K562 (cell line): ENCODE data around the gene HNRNPH1. TPM values are rescaled to one million over a fixed set of nuclear protein-coding genes. Genes with fewer than 3 reads are reported as not detected.
A peak's percentile ranks its signal among the peaks of the same experiment; 100 is the strongest.

Source experiments
- CREM ChIP-seq: IDR thresholded peaks from 2 replicates; pipeline ENCODE4 v1.6.1; 2014; ENCODE audit warnings: antibody characterized with exemption, low read depth
- GATAD2A ChIP-seq: fragments of 450-650 bp; IDR thresholded peaks from 2 replicates; pipeline ENCODE4 v1.6.1; 2017
- HMG20B ChIP-seq: fragments of 250-450 bp; sonication (Bioruptor Pico); IDR thresholded peaks from 2 replicates; pipeline ENCODE4 v1.5.0; 2021; ENCODE audit warnings: mild to moderate bottlenecking
- ILK ChIP-seq: fragments of 450-650 bp; IDR thresholded peaks from 2 replicates; pipeline ENCODE4 v1.6.1; 2016; ENCODE audit warnings: missing genetic modification characterization, low read depth, mild to moderate bottlenecking, missing compliant biosample characterization, moderate library complexity, borderline replicate concordance
- KDM2B ChIP-seq: fragments of 250-450 bp; sonication (Bioruptor Pico); IDR thresholded peaks from 2 replicates; pipeline ENCODE4 v1.8.0; 2021; ENCODE audit warnings: mild to moderate bottlenecking, moderate library complexity
- KLF16 ChIP-seq: IDR thresholded peaks from 2 replicates; pipeline ENCODE4 v1.6.1; 2016; ENCODE audit warnings: antibody characterized with exemption
- MCM3 ChIP-seq: fragments of 450-650 bp; IDR thresholded peaks from 2 replicates; pipeline ENCODE4 v1.6.1; 2016
- MED1 ChIP-seq: sonication (generic); formaldehyde crosslinking; IDR thresholded peaks from 2 replicates; pipeline ENCODE4 v1.8.1; 2023; ENCODE audit warnings: missing genetic modification reagents, borderline replicate concordance
- MLX ChIP-seq, 2 experiments: fragments of 450-650 bp in 1 of 2; sonication (generic) in 1 of 2; formaldehyde crosslinking; conservative IDR thresholded peaks; 2 replicates each; pipeline versions ENCODE4 v1.4.0 to v1.8.1; 2020 to 2022; ENCODE audit warnings: mild to moderate bottlenecking in 1 of 2, missing genetic modification reagents in 1 of 2
- NCOA2 ChIP-seq, 2 experiments: fragments of 450-650 bp; IDR thresholded peaks; 2 replicates each; pipeline ENCODE4 v1.6.1; 2018; ENCODE audit warnings: mild to moderate bottlenecking in 2 of 2, moderate library complexity in 1 of 2; ENCODE audit not compliant: partially characterized antibody in 2 of 2
- NFIC ChIP-seq: fragments of 450-650 bp; IDR thresholded peaks from 2 replicates; pipeline ENCODE4 v1.6.1; 2017; ENCODE audit warnings: mild to moderate bottlenecking, inconsistent platforms
- POLR2AphosphoS2 ChIP-seq: IDR thresholded peaks from 2 replicates; pipeline ENCODE4 v1.6.1; 2012; ENCODE audit warnings: low read length, improper control_type of control experiment
- SIN3A ChIP-seq, 2 experiments: fragments of 150-350 bp in 1 of 2; IDR thresholded peaks; 2 replicates each; pipeline ENCODE4 v1.6.1; 2011 to 2016; ENCODE audit warnings: borderline replicate concordance in 2 of 2, low read depth in 2 of 2, low read length in 2 of 2, mild to moderate bottlenecking in 2 of 2, moderate library complexity in 2 of 2; ENCODE audit not compliant: control insufficient read depth in 1 of 2
- SP2 ChIP-seq: IDR thresholded peaks from 2 replicates; pipeline ENCODE4 v1.6.1; 2011; ENCODE audit warnings: mild to moderate bottlenecking, low read depth, low read length, moderate library complexity; ENCODE audit not compliant: poor library complexity, severe bottlenecking; ENCODE audit errors: extremely low read depth
- XRCC4 ChIP-seq: IDR thresholded peaks from one replicate; pipeline ENCODE4 v1.6.1; 2011; ENCODE audit not compliant: insufficient read depth, insufficient read length; ENCODE audit errors: extremely low read depth
- ZNF232 ChIP-seq: sonication (generic); formaldehyde crosslinking; IDR thresholded peaks from 2 replicates; pipeline ENCODE4 v1.8.0; 2022; ENCODE audit warnings: mild to moderate bottlenecking, missing genetic modification reagents
- ZNF609 ChIP-seq: sonication (generic); formaldehyde crosslinking; IDR thresholded peaks from 2 replicates; pipeline ENCODE4 v1.8.1; 2023; ENCODE audit warnings: missing genetic modification reagents, mild to moderate bottlenecking, borderline replicate concordance
- polyA plus RNA-seq, 8 experiments: library from polyadenylated mRNA; depleted of rRNA in 4 of 8; stranded (reverse) in 5 of 8; unstranded in 3 of 8; fragments of >200 nt; fragmentation: Nextera tagmentation in 2 of 8; fragmentation: Illumina TruSeq in 1 of 8; extraction: Ambion mirVana in 2 of 8; extraction: Trizol in 1 of 8; gene quantifications; 2 replicates each; pipeline versions ENCODE4 v1.2.1 to v1.2.3, GENCODE V29; 2011 to 2014; ENCODE audit warnings: inconsistent platforms in 1 of 8, missing spikeins in 1 of 8
- total RNA-seq, 7 experiments: library from RNA; depleted of rRNA in 6 of 7; stranded (reverse); fragments of >200 nt in 6 of 7; fragmentation: Illumina TruSeq in 2 of 7; extraction: Trizol in 2 of 7; gene quantifications; 2 replicates each; pipeline versions ENCODE4 v1.2.1 to v1.2.3, GENCODE V29; 2011 to 2021; ENCODE audit warnings: low replicate concordance in 1 of 7
- TF ChIP-seq, protein P1 (sequence below): fragments of 250-450 bp; sonication (Bioruptor Pico); IDR thresholded peaks from 2 replicates; pipeline ENCODE4 v1.8.0; 2022; ENCODE audit warnings: moderate library complexity, mild to moderate bottlenecking, inconsistent platforms
- TF ChIP-seq, protein P2 (sequence below), 2 experiments: fragments of 200-800 bp in 1 of 2; sonication (Bioruptor generic) in 1 of 2; sonication (generic) in 1 of 2; formaldehyde crosslinking in 1 of 2; IDR thresholded peaks in 1 of 2; conservative IDR thresholded peaks in 1 of 2; 2 replicates each; pipeline versions ENCODE4 v1.5.0 to v1.6.1; 2016 to 2020; ENCODE audit warnings: missing compliant biosample characterization in 1 of 2, missing genetic modification characterization in 1 of 2, missing genetic modification reagents in 1 of 2

Gene HNRNPH1
- total and polyA plus RNA-seq, 9 of the 15 experiments (the other 6 are each of a cell fraction or from before 2014, with no cell fraction given), result 103 to 656 (median 561) TPM

- TF ChIP-seq SIN3A (IDR thresholded peaks at IDR 0.05; ENCODE audit: borderline replicate concordance in 2 of 2, control insufficient read depth in 1 of 2, low read depth in 2 of 2, low read length in 2 of 2) (peak in 1 of 2 experiments; percentile 61; a peak in 1 of 4 replicates), MCM3 (no peak), MED1 (CRISPR knock-in tag) (no peak), NFIC (peak; percentile 78), POLR2AphosphoS2 (peak; percentile 95), ZNF232 (CRISPR knock-in tag) (no peak), ILK (no peak), KDM2B (CRISPR knock-in tag) (no peak), NCOA2 (IDR thresholded peaks at IDR 0.05; ENCODE audit: partially characterized antibody in 2 of 2) (no peak), SP2 (no peak), GATAD2A (no peak; the same call in 1 of the 2 replicates), HMG20B (CRISPR knock-in tag) (no peak), ZNF609 (CRISPR knock-in tag) (no peak), CREM (peak; percentile 28; the same call in 1 of the 2 replicates), KLF16 (peak; percentile 84), MLX (CRISPR knock-in tag; conservative IDR thresholded peaks at IDR 0.05) (no peak), XRCC4 (no peak)
- TF ChIP-seq, protein P1, sequence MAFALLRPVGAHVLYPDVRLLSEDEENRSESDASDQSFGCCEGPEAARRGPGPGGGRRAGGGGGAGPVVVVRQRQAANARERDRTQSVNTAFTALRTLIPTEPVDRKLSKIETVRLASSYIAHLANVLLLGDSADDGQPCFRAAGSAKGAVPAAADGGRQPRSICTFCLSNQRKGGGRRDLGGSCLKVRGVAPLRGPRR (CRISPR knock-in tag), result no peak
- TF ChIP-seq, protein P2, sequence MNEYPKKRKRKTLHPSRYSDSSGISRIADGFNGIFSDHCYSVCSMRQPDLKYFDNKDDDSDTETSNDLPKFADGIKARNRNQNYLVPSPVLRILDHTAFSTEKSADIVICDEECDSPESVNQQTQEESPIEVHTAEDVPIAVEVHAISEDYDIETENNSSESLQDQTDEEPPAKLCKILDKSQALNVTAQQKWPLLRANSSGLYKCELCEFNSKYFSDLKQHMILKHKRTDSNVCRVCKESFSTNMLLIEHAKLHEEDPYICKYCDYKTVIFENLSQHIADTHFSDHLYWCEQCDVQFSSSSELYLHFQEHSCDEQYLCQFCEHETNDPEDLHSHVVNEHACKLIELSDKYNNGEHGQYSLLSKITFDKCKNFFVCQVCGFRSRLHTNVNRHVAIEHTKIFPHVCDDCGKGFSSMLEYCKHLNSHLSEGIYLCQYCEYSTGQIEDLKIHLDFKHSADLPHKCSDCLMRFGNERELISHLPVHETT (CRISPR knock-in tag; conservative IDR thresholded peaks at IDR 0.05 in 1 of 2, IDR thresholded peaks at IDR 0.05 in 1 of 2), result no peak
Observed at GRCh38 chr5:179612577-179613459, 10.7 kb downstream of the HNRNPH1 start (continued).
